Ishikawa (cell line): Measurements from ENCODE around the gene ZAP70.

Experiments used
- CREB1 ChIP-seq: IDR thresholded peaks from 2 replicates; pipeline ENCODE4 v1.6.1; 2012; ENCODE audit warnings: low read depth
- EP300 ChIP-seq: IDR thresholded peaks from 2 replicates; pipeline ENCODE4 v1.6.1; 2012; ENCODE audit warnings: borderline replicate concordance
- TCF12 ChIP-seq: IDR thresholded peaks from 2 replicates; pipeline ENCODE4 v1.6.1; 2012; ENCODE audit warnings: low read depth
- TEAD4 ChIP-seq: IDR thresholded peaks from 2 replicates; pipeline ENCODE4 v1.6.1; 2012
- USF1 ChIP-seq: IDR thresholded peaks from 2 replicates; pipeline ENCODE4 v1.6.1; 2012
- TF ChIP-seq, protein P1 (sequence below): IDR thresholded peaks from 2 replicates; pipeline ENCODE4 v1.6.1; 2012; ENCODE audit warnings: low read depth, mild to moderate bottlenecking
- TF ChIP-seq, protein P2 (sequence below): IDR thresholded peaks from 2 replicates; pipeline ENCODE4 v1.6.1; 2012

GRCh38 chr2:97734061-97735051 is 21.0 kb downstream of the ZAP70 start:
- no peak for TF ChIP-seq TEAD4
- TF ChIP-seq, protein P1, sequence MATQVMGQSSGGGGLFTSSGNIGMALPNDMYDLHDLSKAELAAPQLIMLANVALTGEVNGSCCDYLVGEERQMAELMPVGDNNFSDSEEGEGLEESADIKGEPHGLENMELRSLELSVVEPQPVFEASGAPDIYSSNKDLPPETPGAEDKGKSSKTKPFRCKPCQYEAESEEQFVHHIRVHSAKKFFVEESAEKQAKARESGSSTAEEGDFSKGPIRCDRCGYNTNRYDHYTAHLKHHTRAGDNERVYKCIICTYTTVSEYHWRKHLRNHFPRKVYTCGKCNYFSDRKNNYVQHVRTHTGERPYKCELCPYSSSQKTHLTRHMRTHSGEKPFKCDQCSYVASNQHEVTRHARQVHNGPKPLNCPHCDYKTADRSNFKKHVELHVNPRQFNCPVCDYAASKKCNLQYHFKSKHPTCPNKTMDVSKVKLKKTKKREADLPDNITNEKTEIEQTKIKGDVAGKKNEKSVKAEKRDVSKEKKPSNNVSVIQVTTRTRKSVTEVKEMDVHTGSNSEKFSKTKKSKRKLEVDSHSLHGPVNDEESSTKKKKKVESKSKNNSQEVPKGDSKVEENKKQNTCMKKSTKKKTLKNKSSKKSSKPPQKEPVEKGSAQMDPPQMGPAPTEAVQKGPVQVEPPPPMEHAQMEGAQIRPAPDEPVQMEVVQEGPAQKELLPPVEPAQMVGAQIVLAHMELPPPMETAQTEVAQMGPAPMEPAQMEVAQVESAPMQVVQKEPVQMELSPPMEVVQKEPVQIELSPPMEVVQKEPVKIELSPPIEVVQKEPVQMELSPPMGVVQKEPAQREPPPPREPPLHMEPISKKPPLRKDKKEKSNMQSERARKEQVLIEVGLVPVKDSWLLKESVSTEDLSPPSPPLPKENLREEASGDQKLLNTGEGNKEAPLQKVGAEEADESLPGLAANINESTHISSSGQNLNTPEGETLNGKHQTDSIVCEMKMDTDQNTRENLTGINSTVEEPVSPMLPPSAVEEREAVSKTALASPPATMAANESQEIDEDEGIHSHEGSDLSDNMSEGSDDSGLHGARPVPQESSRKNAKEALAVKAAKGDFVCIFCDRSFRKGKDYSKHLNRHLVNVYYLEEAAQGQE, result no peak
- TF ChIP-seq, protein P2, sequence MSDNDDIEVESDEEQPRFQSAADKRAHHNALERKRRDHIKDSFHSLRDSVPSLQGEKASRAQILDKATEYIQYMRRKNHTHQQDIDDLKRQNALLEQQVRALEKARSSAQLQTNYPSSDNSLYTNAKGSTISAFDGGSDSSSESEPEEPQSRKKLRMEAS, result no peak
- no peak for TF ChIP-seq TCF12
- no peak for TF ChIP-seq CREB1
- TF ChIP-seq EP300, result no peak
- no peak for TF ChIP-seq USF1
